A204.1 (cell line): ENCODE data around the gene GJC1.

Experiments
- FAIRE-seq: peaks from 2 replicates; lab custom pipeline; 2012; peaks lifted over from hg19 to GRCh38; lab: Jason Lieb, UNC

GJC1 gene

DNA sequence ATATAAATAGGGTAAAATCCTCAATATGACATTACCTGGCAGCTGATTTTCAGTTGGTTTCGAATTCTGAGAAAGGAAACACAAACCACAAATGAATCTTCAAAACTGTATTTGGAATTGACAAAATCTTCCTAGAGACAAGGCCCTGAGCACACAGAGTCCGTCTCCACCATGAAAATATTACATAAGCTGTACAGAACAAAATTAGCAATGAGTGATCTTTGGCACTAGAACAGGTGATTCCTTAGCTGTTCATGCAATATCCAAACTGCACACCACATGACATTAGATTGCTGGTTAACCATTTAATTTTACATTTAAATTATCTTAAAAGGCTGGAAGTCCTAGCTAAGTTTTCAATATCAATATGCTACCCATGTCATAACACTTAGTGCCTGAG lies 31.7 kb downstream of the GJC1 start:
- FAIRE-seq, result no peak

GRCh38 chr17:44797802-44798201 lies 32.3 kb downstream of the GJC1 start:
- no peak for FAIRE-seq

- no peak for FAIRE-seq
Observed at GRCh38 chr17:44796731-44797130, 33.4 kb downstream of the GJC1 start.

- FAIRE-seq, result no peak
Observed at GRCh38 chr17:44795928-44796327, 34.2 kb downstream of the GJC1 start.

DNA sequence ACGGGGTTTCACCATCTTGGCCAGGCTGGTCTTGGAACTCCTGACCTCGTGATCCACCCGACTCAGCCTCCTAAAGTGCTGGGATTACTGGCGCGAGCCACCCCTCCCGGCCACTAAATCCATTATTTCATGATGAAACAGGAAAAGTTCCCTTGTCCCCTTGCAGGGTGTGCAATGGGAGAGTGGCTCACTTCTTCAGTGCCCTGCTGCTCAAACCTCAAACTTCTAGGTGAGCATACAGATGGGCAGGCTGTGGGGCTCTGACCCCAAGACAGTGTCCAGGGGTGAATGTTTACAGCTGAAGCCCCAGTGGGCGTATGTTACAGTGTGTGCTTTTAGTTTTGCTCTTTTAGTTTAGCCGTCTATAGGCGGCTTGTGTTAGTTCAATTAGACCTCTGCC lies 34.7 kb downstream of the GJC1 start:
- FAIRE-seq, result no peak

- no peak for FAIRE-seq
Observed at GRCh38 chr17:44794851-44795413, 35.2 kb downstream of the GJC1 start.

GRCh38 chr17:44793885-44794842 lies 35.9 kb downstream of the GJC1 start:
- FAIRE-seq, result no peak

DNA sequence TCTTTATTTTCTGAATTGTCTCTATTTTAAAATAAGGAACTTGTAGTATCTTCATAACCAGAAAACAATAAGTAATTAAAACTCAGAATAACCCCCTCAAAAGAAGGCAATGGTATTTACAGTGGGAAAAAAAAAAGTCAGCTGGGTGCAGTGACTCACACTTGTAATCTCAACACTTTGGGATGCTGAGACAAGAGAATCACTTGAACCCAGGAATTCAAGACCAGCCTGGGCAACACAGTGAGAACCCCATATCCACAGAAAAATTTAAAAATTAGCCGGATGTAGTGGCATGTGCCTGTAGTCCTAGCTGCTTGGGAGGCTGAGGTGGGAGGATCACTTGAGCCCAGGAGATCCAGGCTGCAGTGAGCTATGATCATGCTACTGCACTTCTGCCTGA lies 37.8 kb downstream of the GJC1 start:
- FAIRE-seq, result no peak

GRCh38 chr17:44788139-44788538 lies 41.9 kb downstream of the GJC1 start:
- no peak for FAIRE-seq

GRCh38 chr17:44787271-44787940 lies 42.7 kb downstream of the GJC1 start:
- FAIRE-seq, result no peak

- FAIRE-seq, result no peak
Observed at GRCh38 chr17:44786551-44787081, 43.5 kb downstream of the GJC1 start.

GRCh38 chr17:44785921-44786320 lies 44.2 kb downstream of the GJC1 start:
- FAIRE-seq, result no peak

DNA sequence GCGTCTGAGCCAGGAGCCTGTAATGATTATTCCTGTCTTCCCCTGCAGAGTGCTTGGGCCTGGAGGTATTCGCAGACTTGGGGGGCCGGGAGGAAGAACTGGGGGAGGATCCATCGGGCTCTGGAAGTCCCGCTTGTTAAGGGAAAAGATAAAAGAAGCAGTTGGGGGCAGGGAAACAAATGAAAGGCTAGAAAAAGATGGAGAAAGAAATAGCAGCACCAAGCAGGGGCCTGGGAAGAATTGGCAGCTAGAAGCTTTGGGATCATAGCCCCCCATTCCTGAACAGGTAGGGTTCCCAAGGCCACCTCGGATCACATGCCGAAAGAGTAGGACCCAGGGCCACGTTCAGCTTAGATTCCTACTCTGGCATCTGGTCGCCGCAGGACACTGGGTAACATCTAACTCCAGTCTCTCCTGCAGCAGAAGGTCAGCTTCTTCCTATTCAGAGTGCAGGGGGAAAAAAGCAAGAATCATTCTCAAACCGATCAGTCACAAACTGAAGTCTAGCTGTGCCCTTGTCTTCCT lies 47.7 kb downstream of the GJC1 start:
- FAIRE-seq, result no peak

- no peak for FAIRE-seq
Observed at GRCh38 chr17:44781551-44782325, 48.3 kb downstream of the GJC1 start.

DNA sequence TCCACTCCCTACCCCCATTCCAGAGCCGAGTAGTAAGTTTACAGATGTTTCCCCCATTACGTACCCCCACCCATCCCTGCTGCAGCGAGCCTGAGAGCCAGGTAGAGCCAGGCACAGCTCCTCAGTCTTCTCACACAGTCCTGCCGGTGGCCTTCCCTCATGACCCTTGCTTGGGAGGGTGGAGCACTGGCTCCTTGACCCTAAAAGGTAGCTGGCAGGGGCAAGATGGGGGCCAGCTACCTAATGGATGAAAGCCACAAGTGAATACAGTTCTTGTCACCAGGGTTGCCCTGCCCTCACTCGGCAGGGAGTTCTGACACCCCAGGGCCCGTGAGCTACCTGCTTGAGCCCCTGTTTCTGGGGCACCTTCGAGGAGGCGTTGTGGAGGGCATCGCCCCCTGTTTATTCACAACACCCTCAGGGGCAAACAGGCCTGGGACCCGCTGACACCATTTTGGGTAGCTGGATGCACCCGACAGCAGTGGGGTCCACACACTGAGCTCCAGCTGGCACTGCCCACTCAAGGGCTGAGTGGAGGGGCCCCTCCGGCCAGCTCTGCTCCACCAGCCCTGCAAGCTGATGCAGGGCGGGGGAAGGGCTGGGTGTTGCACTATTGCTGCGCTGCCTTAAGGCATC lies 49.1 kb downstream of the GJC1 start:
- no peak for FAIRE-seq

DNA sequence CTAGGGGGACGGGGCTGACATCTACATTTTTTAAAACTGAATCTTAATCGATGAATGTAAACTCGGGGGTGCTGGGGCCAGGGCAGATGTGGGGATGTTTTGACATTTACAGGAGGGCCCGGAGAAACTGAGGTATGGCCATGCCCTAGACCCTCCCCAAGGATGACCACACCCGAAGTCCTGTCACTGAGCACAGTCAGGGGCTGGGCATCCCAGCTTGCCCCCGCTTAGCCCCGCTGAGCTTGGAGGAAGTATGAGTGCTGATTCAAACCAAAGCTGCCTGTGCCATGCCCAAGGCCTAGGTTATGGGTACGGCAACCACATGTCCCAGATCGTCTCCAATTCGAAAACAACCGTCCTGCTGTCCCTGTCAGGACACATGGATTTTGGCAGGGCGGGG lies 49.9 kb downstream of the GJC1 start:
- no peak for FAIRE-seq

GRCh38 chr17:44779211-44780025 lies 50.7 kb downstream of the GJC1 start:
- no peak for FAIRE-seq

- FAIRE-seq, result no peak
Observed at GRCh38 chr17:44778656-44779210, 51.4 kb downstream of the GJC1 start.

DNA sequence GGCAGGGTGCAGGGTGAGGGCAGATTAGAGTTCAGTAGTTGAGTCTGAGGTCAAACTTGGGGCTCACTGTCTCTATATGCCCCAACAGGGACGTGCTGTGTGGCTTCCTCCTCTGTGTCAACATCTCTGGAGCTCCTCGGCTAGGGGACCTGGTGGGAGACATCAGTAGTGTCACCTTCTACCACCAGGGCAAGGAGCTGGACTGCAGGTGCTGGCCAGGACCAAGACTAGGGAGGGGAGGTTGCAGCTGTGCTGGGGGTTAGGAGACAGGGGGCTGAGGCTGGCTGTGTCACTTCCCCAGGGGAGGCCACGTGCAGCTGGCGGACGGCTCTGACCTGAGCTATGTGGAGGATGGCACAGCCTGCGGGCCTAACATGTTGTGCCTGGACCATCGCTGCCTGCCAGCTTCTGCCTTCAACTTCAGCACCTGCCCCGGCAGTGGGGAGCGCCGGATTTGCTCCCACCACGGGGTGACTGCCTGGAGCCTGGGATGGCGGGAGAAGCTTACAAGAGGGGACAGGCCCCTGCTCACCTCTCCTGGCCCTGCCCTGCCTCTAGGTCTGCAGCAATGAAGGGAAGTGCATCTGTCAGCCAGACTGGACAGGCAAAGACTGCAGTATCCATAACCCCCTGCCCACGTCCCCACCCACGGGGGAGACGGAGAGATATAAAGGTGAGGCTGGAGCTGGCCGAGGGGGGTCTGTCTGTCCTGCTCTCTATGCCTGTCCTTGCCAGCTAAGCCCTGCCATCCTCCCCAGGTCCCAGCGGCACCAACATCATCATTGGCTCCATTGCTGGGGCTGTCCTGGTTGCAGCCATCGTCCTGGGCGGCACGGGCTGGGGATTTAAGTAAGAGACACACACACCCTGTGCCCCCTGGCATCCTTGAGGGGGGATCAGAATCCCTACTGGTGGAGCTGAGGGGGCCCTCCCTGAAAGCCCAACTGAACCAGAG lies 52.4 kb downstream of the GJC1 start:
- FAIRE-seq, result no peak
